H1 (cell line): ENCODE results near the gene MEGF9.

ENCODE experiments used
- ASH2L ChIP-seq: fragments of 200-600, 300-600 bp; sonication (generic); IDR thresholded peaks from one replicate; pipeline ENCODE4 v1.7.1; 2017; ENCODE audit warnings: low read length
- ATF3 ChIP-seq: IDR thresholded peaks from 2 replicates; pipeline ENCODE4 v1.6.1; 2011; ENCODE audit warnings: low read depth, mild to moderate bottlenecking, low read length; ENCODE audit not compliant: insufficient read depth
- CTCF ChIP-seq, 3 experiments: IDR thresholded peaks; 1 replicate in 2 of 3; 2 replicates in 1 of 3; pipeline versions ENCODE4 v1.5.1 to v1.6.1; 2011; ENCODE audit warnings: low read length in 3 of 3, mild to moderate bottlenecking in 3 of 3, inconsistent platforms in 2 of 3, low read depth in 1 of 3, moderate library complexity in 1 of 3; ENCODE audit not compliant: insufficient read depth in 1 of 3; ENCODE audit errors: control extremely low read depth in 1 of 3
- EGR1 ChIP-seq: IDR thresholded peaks from 2 replicates; pipeline ENCODE4 v1.6.1; 2011; ENCODE audit warnings: low read depth, low read length, borderline replicate concordance
- HDAC2 ChIP-seq, 2 experiments: fragments of 300-600 bp in 1 of 2; sonication (generic) in 1 of 2; IDR thresholded peaks; 2 replicates each; pipeline ENCODE4 v1.6.1; 2011 to 2012; ENCODE audit warnings: low read depth in 2 of 2, low read length in 2 of 2, mild to moderate bottlenecking in 2 of 2, moderate library complexity in 2 of 2, borderline replicate concordance in 1 of 2, inconsistent platforms in 1 of 2
- HDAC6 ChIP-seq: IDR thresholded peaks from one replicate; pipeline ENCODE4 v1.7.1; 2012; ENCODE audit warnings: low read depth, mild to moderate bottlenecking, inconsistent platforms, low read length, moderate library complexity
- PHF8 ChIP-seq: fragments of 200-600 bp; sonication (generic); conservative IDR thresholded peaks from 2 replicates; pipeline ENCODE4 v1.7.1; 2012; ENCODE audit warnings: low read depth, mild to moderate bottlenecking, inconsistent platforms, low read length, moderate library complexity
- POLR2A ChIP-seq, 2 experiments: IDR thresholded peaks; 1 replicate in 1 of 2; 2 replicates in 1 of 2; pipeline ENCODE4 v1.6.1; 2011; ENCODE audit warnings: low read depth in 2 of 2, low read length in 2 of 2, mild to moderate bottlenecking in 2 of 2; ENCODE audit errors: control extremely low read depth in 1 of 2
- RAD21 ChIP-seq, 2 experiments: IDR thresholded peaks in 1 of 2; conservative IDR thresholded peaks in 1 of 2; 2 replicates each; pipeline ENCODE4 v1.6.1; 2011; ENCODE audit warnings: low read depth in 2 of 2, low read length in 2 of 2, improper control_type of control experiment in 1 of 2, inconsistent platforms in 1 of 2, mild to moderate bottlenecking in 1 of 2, moderate library complexity in 1 of 2
- RNF2 ChIP-seq: fragments of 200-900, 300-1000 bp; sonication (generic); IDR thresholded peaks from 2 replicates; pipeline ENCODE4 v1.7.1; 2016; ENCODE audit warnings: borderline replicate concordance, low read depth, mild to moderate bottlenecking, antibody characterized with exemption, low read length; ENCODE audit not compliant: poor library complexity, severe bottlenecking; ENCODE audit errors: missing control alignments
- SIN3A ChIP-seq, 2 experiments: IDR thresholded peaks in 1 of 2; conservative IDR thresholded peaks in 1 of 2; 2 replicates each; pipeline ENCODE4 v1.6.1; 2011 to 2012; ENCODE audit warnings: low read length in 2 of 2, improper control_type of control experiment in 1 of 2, low read depth in 1 of 2, mild to moderate bottlenecking in 1 of 2
- YY1 ChIP-seq: IDR thresholded peaks from 2 replicates; pipeline ENCODE4 v1.6.1; 2011; ENCODE audit warnings: low read depth, mild to moderate bottlenecking, low read length
- ZNF274 ChIP-seq: IDR thresholded peaks from 2 replicates; pipeline ENCODE4 v1.7.0; 2012; ENCODE audit warnings: low read length, borderline replicate concordance; ENCODE audit errors: extremely low read depth

- TF ChIP-seq CTCF (IDR thresholded peaks at IDR 0.05; ENCODE audit: control extremely low read depth in 1 of 3, insufficient read depth in 1 of 3, low read depth in 1 of 3, low read length in 3 of 3): no peak
- no peak for TF ChIP-seq EGR1
- TF ChIP-seq RAD21 (IDR thresholded peaks at IDR 0.05 in 1 of 2, conservative IDR thresholded peaks at IDR 0.05 in 1 of 2; ENCODE audit: low read depth in 2 of 2, low read length in 2 of 2): no peak
- TF ChIP-seq SIN3A (conservative IDR thresholded peaks at IDR 0.05 in 1 of 2, IDR thresholded peaks at IDR 0.05 in 1 of 2; ENCODE audit: low read depth in 1 of 2, low read length in 2 of 2): no peak
- TF ChIP-seq ATF3: no peak
- no peak for TF ChIP-seq ASH2L
- no peak for TF ChIP-seq RNF2
- TF ChIP-seq ZNF274: no peak
- TF ChIP-seq POLR2A (IDR thresholded peaks at IDR 0.05; ENCODE audit: control extremely low read depth in 1 of 2, low read depth in 2 of 2, low read length in 2 of 2): no peak
- no peak for TF ChIP-seq HDAC6
- TF ChIP-seq YY1: no peak
- no peak for TF ChIP-seq PHF8
- TF ChIP-seq HDAC2 (IDR thresholded peaks at IDR 0.05; ENCODE audit: borderline replicate concordance in 1 of 2, low read depth in 2 of 2, low read length in 2 of 2): no peak
Observed at GRCh38 chr9:120659209-120659608, 55.1 kb downstream of the MEGF9 start.
